ENCODE measurements around the gene CTSO. TPM values are rescaled to one million over a fixed set of nuclear protein-coding genes. Genes with fewer than 3 reads are reported as not detected.
A peak's percentile ranks its signal among the peaks of the same experiment; 100 is the strongest.

The CTSO gene, protein sequence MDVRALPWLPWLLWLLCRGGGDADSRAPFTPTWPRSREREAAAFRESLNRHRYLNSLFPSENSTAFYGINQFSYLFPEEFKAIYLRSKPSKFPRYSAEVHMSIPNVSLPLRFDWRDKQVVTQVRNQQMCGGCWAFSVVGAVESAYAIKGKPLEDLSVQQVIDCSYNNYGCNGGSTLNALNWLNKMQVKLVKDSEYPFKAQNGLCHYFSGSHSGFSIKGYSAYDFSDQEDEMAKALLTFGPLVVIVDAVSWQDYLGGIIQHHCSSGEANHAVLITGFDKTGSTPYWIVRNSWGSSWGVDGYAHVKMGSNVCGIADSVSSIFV
- total RNA-seq: 7.4 TPM
- long read RNA-seq, partial matches to known transcripts: 1 of 4 reads
- long read RNA-seq, other reads (novel, unspliced or antisense): 1 of 4 reads

DNA sequence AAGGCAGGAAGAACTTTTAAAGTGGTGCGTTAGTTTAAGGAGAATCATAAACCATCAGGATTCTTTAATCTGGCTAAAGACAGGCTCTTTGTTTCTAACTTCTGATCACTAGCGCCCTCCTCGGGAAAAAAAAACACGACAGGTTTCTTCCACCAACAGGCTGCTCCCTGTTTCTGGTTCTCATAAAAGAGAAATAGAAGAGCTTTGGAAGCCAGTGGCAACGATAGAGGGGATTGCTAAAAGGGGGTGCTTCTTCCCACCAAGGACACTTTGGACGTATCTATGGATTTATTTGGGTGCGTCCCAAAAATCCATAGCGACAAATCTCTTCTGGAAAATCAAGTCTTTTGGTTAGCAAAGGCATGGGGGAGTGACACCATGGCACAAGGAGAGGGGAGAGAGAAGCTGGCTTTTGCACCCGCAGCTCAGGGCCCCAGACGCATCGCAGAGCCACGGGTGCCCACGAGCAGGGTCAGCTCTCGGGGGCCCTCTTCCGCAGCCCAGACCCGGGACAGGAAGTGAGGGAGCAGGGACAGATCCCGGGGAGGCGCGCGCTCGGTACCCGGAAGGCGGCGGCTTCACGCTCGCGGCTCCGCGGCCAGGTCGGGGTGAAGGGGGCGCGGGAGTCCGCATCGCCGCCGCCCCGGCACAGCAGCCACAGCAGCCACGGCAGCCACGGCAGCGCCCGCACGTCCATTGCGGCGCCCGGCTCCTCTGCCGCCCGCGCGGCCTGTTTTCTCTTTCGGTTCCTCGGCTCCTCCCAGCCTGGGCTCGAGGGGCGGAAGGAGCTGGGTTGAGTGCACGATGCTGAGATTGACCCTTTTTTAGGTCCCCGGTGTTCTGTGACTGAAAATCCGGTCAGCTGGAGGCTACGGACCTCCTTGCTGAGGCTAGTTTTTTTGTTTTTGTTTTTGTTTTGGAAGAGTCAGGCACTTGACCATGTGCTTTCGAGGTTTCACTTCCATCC, at the start of gene CTSO:
TSS of gene CTSO (minus strand) at position 716 of the 967 bp plus-strand sequence. CDS start at position 697, 19 bp downstream.
- intact Hi-C loops (cut with DNase I): loop anchor here (2.0 kb wide), 2 partner anchors 145 to 549 kb away; no protein-coding TSS in a partner anchor
- peak; percentile 86 for DNase-seq (ENCODE audit: missing footprints)
- peak; percentile 96 for ATAC-seq

DNA sequence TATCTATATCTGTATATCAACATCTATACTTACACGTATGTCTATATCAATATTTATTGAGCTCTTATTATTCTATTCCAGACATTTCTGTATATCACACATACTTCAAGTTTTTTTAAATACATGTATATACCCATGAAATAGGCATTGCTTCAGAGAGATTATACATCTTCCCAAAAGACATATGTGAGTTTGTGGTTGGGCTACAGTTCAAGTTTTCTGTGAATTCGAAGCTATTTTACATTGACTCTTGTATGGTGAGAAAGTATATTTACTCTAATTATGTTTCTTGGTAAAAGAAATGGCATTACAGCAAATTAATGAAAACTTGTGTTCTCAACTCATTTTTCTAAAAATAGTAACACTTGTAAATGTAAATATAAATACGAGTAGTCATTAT, 46.8 kb upstream of the CTSO start:
- DNase-seq (ENCODE audit: missing footprints): no peak
- ATAC-seq: no peak
- intact Hi-C loops (cut with DNase I): no loop called here

DNA sequence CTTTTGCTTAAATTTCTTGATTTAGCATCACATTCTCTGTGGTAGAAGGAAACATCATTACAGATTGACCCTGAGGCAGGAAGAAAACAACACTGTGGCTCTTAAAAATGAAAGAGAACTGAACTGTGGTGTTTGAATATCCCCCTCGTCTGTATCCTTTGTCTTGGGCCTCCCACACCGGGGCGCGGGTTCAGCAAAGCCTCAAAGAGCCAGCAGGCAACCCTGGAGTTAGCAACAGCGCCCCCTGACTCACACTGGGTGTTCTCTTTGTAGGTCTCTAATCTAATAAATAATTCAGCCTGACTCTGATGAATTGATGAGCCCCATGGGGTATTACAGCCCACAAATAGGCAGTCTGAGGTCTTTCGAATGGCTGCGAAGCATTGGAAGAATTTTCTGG, 46.1 kb upstream of the CTSO start:
- ATAC-seq (no peak), DNase-seq (ENCODE audit: missing footprints) (peak; percentile 56)
- intact Hi-C loops (cut with DNase I): no loop called here

DNA sequence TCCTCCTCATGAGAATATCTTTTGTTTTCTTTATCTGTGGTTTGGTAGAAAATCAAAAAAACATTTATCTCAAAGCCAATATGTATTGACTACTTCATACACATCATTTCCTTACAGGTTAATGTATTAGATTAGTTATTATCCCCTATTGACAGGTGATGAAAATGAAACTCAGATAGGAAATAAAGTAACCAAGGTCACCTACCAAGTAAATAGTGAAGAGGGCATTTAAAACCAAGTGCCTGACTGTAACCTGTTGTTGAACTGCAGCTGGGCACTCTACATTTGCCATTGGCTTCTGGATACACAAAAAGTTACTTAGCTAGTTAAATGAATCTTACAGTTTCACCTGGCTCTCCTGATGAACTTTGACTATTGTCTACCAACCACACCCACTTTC, 41.4 kb upstream of the CTSO start:
- no peak for DNase-seq (ENCODE audit: missing footprints)
- intact Hi-C loops (cut with DNase I): no loop called here
- ATAC-seq: no peak

DNA sequence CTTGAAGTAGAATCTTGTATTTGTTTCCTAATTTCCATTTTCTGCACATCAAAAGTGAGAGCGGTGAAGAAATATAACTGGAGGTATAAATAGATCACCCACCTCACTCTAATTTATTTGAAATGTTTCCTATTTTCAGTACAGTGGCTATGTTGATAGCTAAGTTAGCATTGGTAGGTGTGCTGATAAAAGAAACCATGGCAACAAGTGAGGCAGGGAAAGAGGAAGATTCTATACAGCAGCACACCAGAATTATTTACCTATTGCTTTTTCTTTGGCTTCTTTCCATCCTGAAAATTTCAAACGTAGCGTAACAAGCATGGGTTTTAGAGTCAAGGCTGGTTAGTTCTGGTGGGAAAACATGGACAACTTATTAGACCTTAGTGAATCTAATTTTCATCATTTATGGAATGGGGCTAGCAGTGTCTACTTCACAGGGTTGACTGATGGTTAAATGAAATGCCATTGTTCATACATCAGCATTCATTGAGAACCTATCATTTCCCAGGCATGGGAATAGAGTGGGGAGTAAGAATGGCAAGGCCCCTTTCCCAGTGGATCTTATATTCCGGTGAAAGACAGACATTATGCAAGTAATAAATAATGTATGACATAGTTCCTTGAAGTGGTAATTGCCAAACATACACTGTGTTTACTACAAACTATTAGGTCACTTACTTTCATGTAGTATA, 30.6 kb upstream of the CTSO start:
- intact Hi-C loops (cut with DNase I): no loop called here
- ATAC-seq (no peak), DNase-seq (ENCODE audit: missing footprints) (no peak)

DNA sequence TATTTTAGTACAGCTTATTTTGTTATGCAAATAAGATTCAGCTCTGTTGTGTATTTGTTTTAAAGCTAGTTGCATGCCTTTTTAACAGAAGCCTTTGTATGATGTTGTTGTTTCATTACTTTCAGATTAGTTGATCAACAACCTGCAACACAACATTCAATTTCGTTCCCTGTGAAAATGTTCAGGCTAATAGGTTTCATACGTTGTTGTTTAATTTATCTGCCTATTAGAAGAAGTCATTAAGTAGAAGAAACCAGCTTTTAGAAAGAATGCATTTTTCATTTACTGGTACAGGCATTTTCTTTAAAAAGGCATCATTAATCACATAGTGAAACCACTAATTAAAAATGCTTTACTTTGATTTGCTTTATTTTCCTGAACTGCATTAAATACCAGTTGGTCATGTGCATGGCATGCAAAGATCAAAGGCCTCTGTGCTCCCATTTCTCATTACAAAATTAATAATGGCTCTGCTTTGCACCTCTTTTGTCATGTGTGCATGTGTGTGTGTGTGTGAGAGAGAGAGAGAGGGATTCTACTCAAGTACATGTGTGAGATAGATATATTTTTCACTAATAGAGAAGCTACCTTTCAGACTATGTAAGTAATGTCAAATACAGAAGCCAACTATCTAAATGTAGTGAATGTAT, 29.2 kb upstream of the CTSO start:
- ATAC-seq (no peak), DNase-seq (ENCODE audit: missing footprints) (no peak)
- intact Hi-C loops (cut with DNase I): no loop called here

DNA sequence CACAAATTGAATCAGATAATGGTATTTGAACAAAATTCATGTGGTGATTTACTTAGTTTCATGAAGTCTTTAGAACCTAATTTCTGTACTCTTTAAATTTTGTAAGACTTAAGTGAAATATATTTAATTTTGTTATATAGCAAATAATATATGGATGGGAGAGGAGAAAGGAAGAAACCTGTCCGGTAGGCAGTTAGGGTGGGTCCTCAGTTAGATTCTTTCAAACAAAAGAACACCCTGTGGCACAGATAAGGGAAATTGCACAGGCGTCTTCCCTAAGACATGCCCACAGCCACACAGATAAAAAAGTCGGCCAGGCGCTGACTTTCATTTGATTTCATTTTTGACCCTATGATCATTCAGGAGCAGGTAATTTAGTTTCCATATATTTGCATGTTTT, 25.1 kb upstream of the CTSO start:
- intact Hi-C loops (cut with DNase I): no loop called here
- ATAC-seq: no peak
- no peak for DNase-seq (ENCODE audit: missing footprints)

DNA sequence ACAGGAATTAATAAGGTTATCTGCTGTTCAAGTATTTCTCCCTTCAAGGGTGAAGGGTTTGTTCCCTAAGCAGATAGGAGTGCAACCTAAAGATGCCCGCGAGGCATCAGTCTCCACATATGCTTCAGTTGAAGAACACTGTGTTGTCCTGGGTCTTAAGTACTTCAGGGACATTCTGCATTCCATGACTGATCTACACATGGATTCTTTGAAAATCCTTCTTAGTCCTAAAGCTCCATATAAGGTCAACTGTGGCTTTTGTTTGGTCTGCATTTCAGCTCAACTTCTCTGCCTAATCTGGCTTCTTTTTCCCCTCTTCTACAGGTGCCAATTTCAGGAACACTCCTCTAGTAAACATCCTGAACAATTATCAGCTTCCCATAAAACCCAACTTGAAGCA, 21.8 kb upstream of the CTSO start:
- ATAC-seq (no peak), DNase-seq (ENCODE audit: missing footprints) (no peak)
- intact Hi-C loops (cut with DNase I): no loop called here

DNA sequence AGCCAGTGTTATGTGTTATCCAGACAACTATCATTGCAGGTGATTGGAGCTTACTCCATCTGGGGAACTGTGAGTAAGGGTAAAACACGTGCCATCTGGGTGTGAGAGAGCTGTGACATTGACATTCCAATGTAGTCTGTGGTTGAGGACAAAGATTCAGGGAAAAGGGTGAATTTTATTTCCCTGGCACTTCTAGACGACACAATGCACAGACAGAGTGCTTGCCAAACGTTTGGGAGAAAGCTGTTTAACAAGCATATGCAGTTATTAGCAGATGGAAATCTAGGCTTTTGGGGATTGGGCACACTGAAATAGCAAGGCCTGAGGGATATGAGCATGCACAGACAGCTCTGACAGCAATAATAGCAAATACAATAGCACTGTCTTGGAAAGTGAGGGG, 21.3 kb upstream of the CTSO start:
- DNase-seq (ENCODE audit: missing footprints) (no peak), ATAC-seq (no peak)
- intact Hi-C loops (cut with DNase I): no loop called here

DNA sequence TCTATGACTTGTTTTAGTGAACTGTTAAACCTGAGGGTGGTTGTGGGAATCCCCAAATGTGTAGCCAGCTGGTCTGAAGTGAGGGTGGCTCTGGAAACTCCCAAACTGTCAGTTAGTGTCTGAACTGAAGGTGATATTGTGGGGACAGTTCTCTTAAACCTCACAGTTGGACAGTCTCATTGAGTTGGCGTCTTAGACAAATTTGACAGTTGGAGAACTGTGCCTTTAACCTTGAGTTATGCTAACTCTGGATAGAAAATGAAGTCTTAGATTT, 20.7 kb upstream of the CTSO start:
- DNase-seq (ENCODE audit: missing footprints) (no peak), ATAC-seq (no peak)
- intact Hi-C loops (cut with DNase I): no loop called here

DNA sequence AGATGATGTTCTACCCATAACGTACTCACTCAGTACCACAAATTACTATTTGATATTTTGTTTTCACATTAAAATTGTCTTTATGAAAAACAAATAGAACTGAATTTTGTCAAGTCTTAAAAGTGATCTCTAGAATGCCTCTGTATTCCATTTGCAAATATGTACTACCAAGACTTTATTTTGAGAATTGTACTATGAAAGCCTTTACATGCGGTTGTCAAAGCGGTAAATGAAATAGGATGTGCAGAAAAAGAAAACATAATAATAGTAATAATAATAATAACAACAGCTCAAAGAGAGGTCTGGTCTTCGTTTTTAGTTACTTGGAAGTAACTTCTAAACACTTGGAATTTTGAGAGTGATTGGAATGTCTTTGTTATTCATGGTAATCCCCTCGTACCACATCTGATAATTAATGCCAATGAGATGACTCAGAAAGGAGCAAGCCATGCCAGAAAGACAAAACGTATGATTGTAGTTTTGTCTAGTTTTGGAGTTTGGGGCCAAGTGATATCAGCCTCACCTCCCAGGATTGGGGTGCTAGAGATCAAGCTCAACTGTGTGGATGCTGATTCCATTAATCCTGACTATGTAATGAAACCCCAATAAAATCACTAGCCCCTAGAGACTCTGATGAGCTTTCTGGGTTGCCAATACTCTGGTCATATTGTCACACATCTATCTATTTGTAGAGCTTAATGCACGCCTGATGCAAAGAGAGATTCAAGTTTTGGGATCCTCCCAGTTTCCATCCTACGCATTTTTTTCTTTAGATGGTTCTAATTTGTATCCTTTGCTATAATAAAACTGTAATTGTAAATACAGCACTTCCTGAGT, 20.2 kb upstream of the CTSO start:
- DNase-seq (ENCODE audit: missing footprints) (no peak), ATAC-seq (no peak)
- intact Hi-C loops (cut with DNase I): no loop called here

DNA sequence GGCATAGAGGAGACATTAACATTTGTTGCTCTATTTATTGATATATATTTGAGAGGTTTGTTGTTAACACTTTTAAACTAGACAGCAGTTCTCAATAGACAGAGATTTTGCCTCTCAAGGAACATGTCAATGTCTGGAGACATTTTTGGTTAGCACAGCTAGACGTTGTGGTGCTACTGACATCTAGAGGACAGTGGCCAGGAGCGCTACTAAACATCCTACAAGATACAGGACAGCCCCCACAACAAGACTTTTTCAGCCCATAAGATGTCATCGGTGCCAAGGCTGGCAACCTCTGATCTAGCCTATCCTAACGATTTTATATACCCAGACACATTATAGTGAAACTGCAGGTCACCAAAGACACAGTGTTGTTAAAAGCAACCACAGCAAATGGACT, 18.4 kb upstream of the CTSO start:
- intact Hi-C loops (cut with DNase I): no loop called here
- ATAC-seq (peak; percentile 48), DNase-seq (ENCODE audit: missing footprints) (peak; percentile 44)

DNA sequence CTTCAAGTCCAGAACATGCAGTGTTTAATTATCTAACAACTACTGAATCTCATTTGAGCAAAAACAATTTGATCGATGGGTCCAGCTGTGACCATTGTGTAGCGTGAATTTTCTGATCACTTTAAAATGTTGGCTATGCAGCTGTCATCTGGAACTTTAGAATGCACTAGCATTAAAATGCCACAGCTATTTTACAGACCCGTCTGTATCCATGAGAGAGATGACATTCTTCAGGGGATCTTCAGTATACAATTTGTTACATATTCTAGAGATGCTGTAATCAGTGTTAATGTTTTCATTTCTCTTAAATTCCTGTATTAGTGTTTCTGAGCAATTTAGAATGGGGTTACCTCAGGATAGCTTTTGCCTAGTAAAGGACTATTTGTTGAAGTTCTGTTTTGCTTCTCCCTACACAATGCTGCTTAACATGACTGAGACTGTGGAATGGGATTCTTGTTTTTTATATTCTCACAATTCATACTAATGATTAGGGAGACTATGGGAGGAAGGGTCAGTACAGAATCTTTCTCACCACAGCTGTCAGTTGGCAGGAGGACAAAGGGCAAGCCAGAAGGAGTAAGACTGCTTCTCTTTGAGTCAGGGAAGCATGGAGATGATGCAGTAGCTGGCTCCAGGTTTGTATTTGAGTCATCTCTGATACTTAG, 13.2 kb upstream of the CTSO start:
- DNase-seq (ENCODE audit: missing footprints) (no peak), ATAC-seq (no peak)
- intact Hi-C loops (cut with DNase I): no loop called here

DNA sequence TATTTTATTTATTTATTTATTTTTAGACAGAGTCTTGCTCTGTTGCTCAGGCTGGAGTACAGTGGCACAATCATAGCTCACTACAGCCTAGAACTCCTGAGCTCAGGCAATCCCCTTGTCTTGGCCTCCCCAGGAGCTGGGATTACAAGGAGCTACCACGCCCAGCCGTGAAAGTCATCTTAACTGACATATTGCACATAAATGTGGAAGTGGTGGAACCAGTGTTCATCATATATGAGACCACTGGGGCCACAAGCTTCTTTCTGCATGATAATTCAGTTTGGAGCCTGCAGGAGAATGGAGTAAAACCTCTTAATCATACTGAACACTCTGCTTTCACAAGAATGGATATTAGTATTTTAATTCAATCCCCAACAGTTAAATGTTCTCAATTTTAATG, 12.5 kb upstream of the CTSO start:
- no peak for ATAC-seq
- DNase-seq (ENCODE audit: missing footprints): no peak
- intact Hi-C loops (cut with DNase I): no loop called here

DNA sequence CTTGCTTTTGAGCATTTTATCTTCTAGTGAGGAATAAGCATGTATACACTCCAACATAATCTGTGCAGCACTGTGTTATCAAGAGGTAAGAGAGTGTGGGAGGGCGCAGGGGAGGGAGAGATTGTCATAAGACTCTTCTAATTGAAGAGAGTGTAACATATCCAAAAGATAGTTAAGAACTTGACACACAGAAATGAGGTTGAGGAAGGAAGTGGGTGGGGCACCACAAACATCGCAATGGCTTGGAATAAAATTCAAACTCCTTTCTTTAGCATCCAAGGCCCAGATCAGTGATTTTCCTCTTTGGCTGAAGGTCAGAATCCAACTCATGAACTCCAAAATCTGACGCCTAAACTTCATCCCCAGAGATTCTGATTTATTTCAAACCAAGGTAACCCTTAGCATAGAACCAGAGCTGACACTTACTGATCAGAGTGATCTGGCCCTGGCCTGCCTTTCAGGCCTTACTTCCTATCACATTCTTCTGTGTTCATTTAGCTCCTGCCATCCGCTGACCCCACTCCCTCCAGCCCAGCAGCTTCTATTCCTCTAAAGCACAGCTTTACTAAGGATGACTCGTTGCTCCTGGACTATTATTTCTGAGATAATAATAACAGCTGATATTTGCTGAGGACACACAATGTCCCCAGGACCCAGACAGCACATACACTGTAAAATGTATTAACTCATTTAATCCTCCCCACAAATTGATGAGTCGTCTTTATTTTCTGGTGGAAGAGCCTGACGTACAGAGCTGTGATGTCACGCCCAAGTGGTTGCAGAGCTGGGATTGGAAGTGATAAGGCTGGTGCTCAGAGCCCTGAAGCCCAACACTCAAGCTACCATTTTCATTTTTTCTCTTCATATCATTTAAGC, 10.6 kb upstream of the CTSO start:
- DNase-seq (ENCODE audit: missing footprints) (no peak), ATAC-seq (peak; percentile 71)
- intact Hi-C loops (cut with DNase I): no loop called here

DNA sequence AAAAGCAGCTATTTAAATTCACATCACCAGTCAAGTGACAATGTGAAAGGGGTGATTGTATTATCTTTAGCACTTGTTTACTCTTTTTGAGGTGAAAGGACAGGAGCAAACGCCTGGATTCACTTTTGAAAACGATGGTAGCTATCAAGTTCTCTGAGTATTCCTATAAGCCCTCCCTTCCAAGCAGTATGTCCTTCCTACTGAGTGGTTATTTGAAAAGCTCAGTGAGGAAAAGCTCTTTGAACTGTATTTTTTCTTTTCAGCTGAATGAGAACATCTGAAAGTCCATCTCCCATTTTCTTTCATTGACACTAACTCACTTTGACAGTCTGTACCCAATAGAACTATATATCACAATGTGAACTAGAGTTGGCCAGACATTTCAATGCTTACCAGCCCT, 9.1 kb upstream of the CTSO start:
- intact Hi-C loops (cut with DNase I): no loop called here
- ATAC-seq: no peak
- DNase-seq (ENCODE audit: missing footprints): no peak

DNA sequence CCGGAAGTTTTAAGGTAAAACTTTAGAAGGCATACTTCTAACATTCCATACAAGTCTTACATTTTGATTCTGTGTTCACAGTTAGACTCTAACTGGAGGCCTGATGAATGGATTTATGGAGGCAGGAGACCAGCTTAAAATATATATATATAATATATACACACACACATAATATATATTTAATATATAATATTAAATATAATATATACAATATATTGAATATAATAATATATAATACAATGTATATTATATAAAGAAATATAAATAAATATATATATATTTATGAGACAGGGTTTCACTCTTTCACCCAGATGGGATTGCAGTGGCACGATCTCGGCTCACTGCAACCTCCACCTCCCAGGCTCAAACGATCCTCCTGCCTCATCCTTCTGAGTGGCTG, 7.9 kb upstream of the CTSO start:
- intact Hi-C loops (cut with DNase I): no loop called here
- ATAC-seq (no peak), DNase-seq (ENCODE audit: missing footprints) (no peak)
